Measurements from ENCODE around the gene ACTN4. TPM values are rescaled to one million over a fixed set of nuclear protein-coding genes. Genes with fewer than 3 reads are reported as not detected.
"Not testable (repeated sequence)": the region's sequence is repeated elsewhere in the genome, so short reads cannot be mapped to it uniquely, and the experiment has no call there.

Gene ACTN4
- total RNA-seq, 2 experiments from 2014 or later = 267 to 270 TPM

GRCh38 chr19:38742296-38742695 lies 94.8 kb downstream of the ACTN4 start:
- Mint-ChIP-seq H3K27ac (no peak overlapping the region), H3K4me1 (ENCODE audit: low read depth) (peaks cover 14% of the 10 kb centered on the region), H3K4me3 (no peak overlapping the region), H3K27me3 (no peaks in the 10 kb centered on the region), H3K36me3 (no peaks in the 10 kb centered on the region), H3K9me3 (no peaks in the 10 kb centered on the region)
- ChIA-PET CTCF (interaction anchor here (1.2 to 1.9 kb wide), 2 partner anchors 127 to 188 kb away, joined by 3 to 4 read pairs; partner anchors contain the start of genes MRPS12 and SARS2), POLR2A (no interaction called here)
- DNase-seq = no peak
- intact Hi-C loops (cut with micrococcal nuclease) = no loop called here

GRCh38 chr19:38742906-38743305 lies 95.5 kb downstream of the ACTN4 start:
- DNase-seq = no peak
- no peak overlapping the region for H3K4me3 Mint-ChIP-seq
- no peaks in the 10 kb centered on the region for H3K9me3 Mint-ChIP-seq
- H3K27ac Mint-ChIP-seq = no peak overlapping the region
- no peaks in the 10 kb centered on the region for H3K36me3 Mint-ChIP-seq
- intact Hi-C loops (cut with micrococcal nuclease) = no loop called here
- CTCF ChIA-PET = interaction anchor here (1.2 kb wide), 1 partner anchor 126 kb away, joined by 3 read pairs; no protein-coding TSS in a partner anchor
- peaks cover 10% of the 10 kb centered on the region for H3K4me1 Mint-ChIP-seq (ENCODE audit: low read depth)
- H3K27me3 Mint-ChIP-seq = no peaks in the 10 kb centered on the region
- POLR2A ChIA-PET = no interaction called here

GRCh38 chr19:38743394-38744297 lies 96.2 kb downstream of the ACTN4 start:
- H3K27ac Mint-ChIP-seq = no peak overlapping the region
- intact Hi-C loops (cut with micrococcal nuclease) = no loop called here

GRCh38 chr19:38744298-38744681 lies 96.8 kb downstream of the ACTN4 start, which contains the start of gene CAPN12:
TSS of gene CAPN12 (minus strand) at chr19:38744474. CDS start at chr19:38744165, 309 bp downstream.
- ChIA-PET CTCF (interaction anchor here (1.3 kb wide), 1 partner anchor 186 kb away, joined by 3 read pairs; the partner anchor contains the start of genes MRPS12 and SARS2), POLR2A (no interaction called here)
- Mint-ChIP-seq H3K27ac (no peak within 1 kb of the TSS), H3K9me3 (no peaks in the 10 kb centered on the region), H3K36me3 (no peaks in the 10 kb centered on the region), H3K4me3 (no peak within 1 kb of the TSS), H3K27me3 (no peaks in the 10 kb centered on the region), H3K4me1 (ENCODE audit: low read depth) (peaks cover 6% of the 10 kb centered on the region)
- intact Hi-C loops (cut with micrococcal nuclease) = no loop called here
- no peak for DNase-seq

More at GRCh38 chr19:38743394-38744297, 96.2 kb downstream of the ACTN4 start:
- Mint-ChIP-seq H3K27me3 (no peaks in the 10 kb centered on the region), H3K9me3 (no peaks in the 10 kb centered on the region), H3K4me3 (no peak overlapping the region), H3K36me3 (no peaks in the 10 kb centered on the region), H3K4me1 (ENCODE audit: low read depth) (peaks cover 9% of the 10 kb centered on the region)
- DNase-seq = no peak
- POLR2A ChIA-PET = no interaction called here
- CTCF ChIA-PET = interaction anchor here (1.3 kb wide), 1 partner anchor 187 kb away, joined by 3 read pairs; the partner anchor contains the start of genes MRPS12 and SARS2

- no peaks in the 10 kb centered on the region for H3K9me3 Mint-ChIP-seq
- H3K36me3 Mint-ChIP-seq = no peaks in the 10 kb centered on the region
- H3K4me1 Mint-ChIP-seq (ENCODE audit: low read depth) = peaks cover under 1% of the 10 kb centered on the region
- no peak for DNase-seq
- ChIA-PET CTCF (interaction anchor here (1.3 kb wide), 1 partner anchor 186 kb away, joined by 3 read pairs; the partner anchor contains the start of genes MRPS12 and SARS2), POLR2A (interaction anchor here (0.6 kb wide), 1 partner anchor 182 kb away, joined by 3 read pairs; no protein-coding TSS in a partner anchor)
- intact Hi-C loops (cut with micrococcal nuclease) = no loop called here
- no peaks in the 10 kb centered on the region for H3K27me3 Mint-ChIP-seq
- H3K4me3 Mint-ChIP-seq = no peak overlapping the region
- no peak overlapping the region for H3K27ac Mint-ChIP-seq
Observed at GRCh38 chr19:38744874-38745273, 97.4 kb downstream of the ACTN4 start.

GRCh38 chr19:38745316-38745715 lies 97.9 kb downstream of the ACTN4 start:
- H3K4me3 Mint-ChIP-seq = no peak overlapping the region
- POLR2A ChIA-PET = interaction anchor here (0.6 kb wide), 1 partner anchor 181 kb away, joined by 3 read pairs; no protein-coding TSS in a partner anchor
- CTCF ChIA-PET = no interaction called here
- H3K27me3 Mint-ChIP-seq = no peaks in the 10 kb centered on the region
- intact Hi-C loops (cut with micrococcal nuclease) = no loop called here
- no peaks in the 10 kb centered on the region for H3K36me3 Mint-ChIP-seq
- no peaks in the 10 kb centered on the region for H3K9me3 Mint-ChIP-seq
- no peaks in the 10 kb centered on the region for H3K4me1 Mint-ChIP-seq (ENCODE audit: low read depth)
- DNase-seq = no peak
- H3K27ac Mint-ChIP-seq = no peak overlapping the region

GRCh38 chr19:38753783-38754182 lies 106.3 kb downstream of the ACTN4 start:
- H3K4me3 Mint-ChIP-seq; H3K4me1 Mint-ChIP-seq (ENCODE audit: low read depth); POLR2A ChIA-PET; DNase-seq; intact Hi-C loops (cut with micrococcal nuclease); H3K36me3 Mint-ChIP-seq; H3K27ac Mint-ChIP-seq; H3K27me3 Mint-ChIP-seq; CTCF ChIA-PET; H3K9me3 Mint-ChIP-seq: not testable (repeated sequence)

GRCh38 chr19:38754196-38754595 lies 106.7 kb downstream of the ACTN4 start:
- CTCF ChIA-PET; POLR2A ChIA-PET; H3K27ac Mint-ChIP-seq; H3K4me3 Mint-ChIP-seq; H3K27me3 Mint-ChIP-seq; DNase-seq; H3K9me3 Mint-ChIP-seq; H3K4me1 Mint-ChIP-seq (ENCODE audit: low read depth); intact Hi-C loops (cut with micrococcal nuclease); H3K36me3 Mint-ChIP-seq: not testable (repeated sequence)

- DNase-seq = no peak
- H3K4me3 Mint-ChIP-seq = no peak overlapping the region
- H3K27me3 Mint-ChIP-seq = no peaks in the 10 kb centered on the region
- no peaks in the 10 kb centered on the region for H3K4me1 Mint-ChIP-seq (ENCODE audit: low read depth)
- H3K9me3 Mint-ChIP-seq = peaks cover 3% of the 10 kb centered on the region
- ChIA-PET POLR2A (no interaction called here), CTCF (interaction anchor here (0.6 kb wide), 1 partner anchor 202 kb away, joined by 3 read pairs; no protein-coding TSS in a partner anchor)
- no peak overlapping the region for H3K27ac Mint-ChIP-seq
- intact Hi-C loops (cut with micrococcal nuclease) = no loop called here
- H3K36me3 Mint-ChIP-seq = no peaks in the 10 kb centered on the region
Observed at GRCh38 chr19:38759590-38760003, 112.1 kb downstream of the ACTN4 start.

- POLR2A ChIA-PET; H3K9me3 Mint-ChIP-seq; DNase-seq; intact Hi-C loops (cut with micrococcal nuclease); H3K4me1 Mint-ChIP-seq (ENCODE audit: low read depth); H3K27me3 Mint-ChIP-seq; H3K36me3 Mint-ChIP-seq; H3K27ac Mint-ChIP-seq; H3K4me3 Mint-ChIP-seq: not testable (repeated sequence)
- CTCF ChIA-PET = interaction anchor here (0.8 to 0.9 kb wide), 2 partner anchors 8 to 245 kb away, joined by 3 read pairs; no protein-coding TSS in a partner anchor
Observed at GRCh38 chr19:38760805-38761517, 113.5 kb downstream of the ACTN4 start.

GRCh38 chr19:38761884-38762389 lies 114.5 kb downstream of the ACTN4 start:
- H3K36me3 Mint-ChIP-seq; intact Hi-C loops (cut with micrococcal nuclease); H3K27me3 Mint-ChIP-seq; DNase-seq; H3K27ac Mint-ChIP-seq; H3K4me3 Mint-ChIP-seq; H3K9me3 Mint-ChIP-seq; H3K4me1 Mint-ChIP-seq (ENCODE audit: low read depth): not testable (repeated sequence)
- ChIA-PET POLR2A (interaction anchor here (0.6 kb wide), 1 partner anchor 168 kb away, joined by 3 read pairs; no protein-coding TSS in a partner anchor), CTCF (interaction anchor here (0.9 kb wide), 1 partner anchor 7 kb away, joined by 3 read pairs; no protein-coding TSS in a partner anchor)

- H3K27ac Mint-ChIP-seq = no peak overlapping the region
Observed at GRCh38 chr19:38763795-38764220, 116.4 kb downstream of the ACTN4 start.

More at GRCh38 chr19:38763795-38764220, 116.4 kb downstream of the ACTN4 start:
- Mint-ChIP-seq H3K27me3 (no peaks in the 10 kb centered on the region), H3K4me1 (ENCODE audit: low read depth) (no peaks in the 10 kb centered on the region), H3K36me3 (no peaks in the 10 kb centered on the region), H3K4me3 (no peak overlapping the region), H3K9me3 (no peaks in the 10 kb centered on the region)
- intact Hi-C loops (cut with micrococcal nuclease) = no loop called here
- no peak for DNase-seq
- POLR2A ChIA-PET = no interaction called here
- CTCF ChIA-PET = interaction anchor here (1.1 kb wide), 1 partner anchor 166 kb away, joined by 5 read pairs; the partner anchor contains the start of genes MRPS12 and SARS2

Data from activated CD4-positive, alpha-beta memory T cell treated with anti-CD3 and anti-CD28 coated beads for 36 hours (primary cell).